ENCODE data around the gene NSDHL. TPM values are rescaled to one million over a fixed set of nuclear protein-coding genes. Genes with fewer than 3 reads are reported as not detected.

The NSDHL gene
- total RNA-seq, 2 donors from 2014 or later: 5.3 to 23.1 TPM

GRCh38 chrX:152901816-152902501 lies 71.1 kb downstream of the NSDHL start:
- H3K4me3 ChIP-seq: peak overlapping the region; percentile 41
- H3K27ac ChIP-seq: peak overlapping the region; percentile 61 to 76
- no peaks in the 10 kb centered on the region for H3K27me3 ChIP-seq (replicated peaks; ENCODE audit: insufficient read depth)

DNA sequence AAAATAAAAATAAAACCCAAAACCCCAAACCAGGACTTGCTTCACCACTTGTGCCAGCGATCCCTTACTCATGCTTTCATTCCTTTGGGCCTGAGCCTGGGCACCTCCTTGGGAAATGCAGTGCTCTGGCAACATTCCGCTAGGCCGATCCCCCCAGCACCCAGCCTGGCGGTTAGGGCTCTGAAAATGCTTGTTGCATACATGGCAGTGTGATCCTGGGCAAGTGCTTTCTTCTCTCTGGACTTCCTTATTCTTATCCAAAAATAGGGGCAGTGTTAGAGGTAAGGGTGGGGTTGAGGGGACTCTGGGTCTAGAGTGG lies 71.6 kb downstream of the NSDHL start:
- no peak for DNase-seq (ENCODE audit: low spot score)
- TF ChIP-seq CTCF (IDR thresholded peaks at IDR 0.05): no peak
- Histone ChIP-seq H3K27ac (peak overlapping the region; percentile 61 to 76), H3K9me3 (no peaks in the 10 kb centered on the region), H3K4me3 (no peak overlapping the region), H3K36me3 (no peaks in the 10 kb centered on the region), H3K27me3 (replicated peaks; ENCODE audit: insufficient read depth) (no peaks in the 10 kb centered on the region), H3K4me1 (ENCODE audit: control insufficient read depth in 1 of 2, low read depth in 2 of 2) (peaks cover 0 to 32% of the 10 kb centered on the region in 2 donors)
- peak; percentile 16 for ATAC-seq (ENCODE audit: insufficient number of reproducible peaks, low FRiP score, low read depth)

More at GRCh38 chrX:152901816-152902501, 71.1 kb downstream of the NSDHL start:
- H3K36me3 ChIP-seq: no peaks in the 10 kb centered on the region
- H3K9me3 ChIP-seq: no peaks in the 10 kb centered on the region
- no peak for TF ChIP-seq CTCF (IDR thresholded peaks at IDR 0.05)
- H3K4me1 ChIP-seq (ENCODE audit: control insufficient read depth in 1 of 2, low read depth in 2 of 2): peaks cover 0 to 32% of the 10 kb centered on the region in 2 donors
- DNase-seq (ENCODE audit: low spot score) (no peak), ATAC-seq (ENCODE audit: insufficient number of reproducible peaks, low FRiP score, low read depth) (peak; percentile 67)

DNA sequence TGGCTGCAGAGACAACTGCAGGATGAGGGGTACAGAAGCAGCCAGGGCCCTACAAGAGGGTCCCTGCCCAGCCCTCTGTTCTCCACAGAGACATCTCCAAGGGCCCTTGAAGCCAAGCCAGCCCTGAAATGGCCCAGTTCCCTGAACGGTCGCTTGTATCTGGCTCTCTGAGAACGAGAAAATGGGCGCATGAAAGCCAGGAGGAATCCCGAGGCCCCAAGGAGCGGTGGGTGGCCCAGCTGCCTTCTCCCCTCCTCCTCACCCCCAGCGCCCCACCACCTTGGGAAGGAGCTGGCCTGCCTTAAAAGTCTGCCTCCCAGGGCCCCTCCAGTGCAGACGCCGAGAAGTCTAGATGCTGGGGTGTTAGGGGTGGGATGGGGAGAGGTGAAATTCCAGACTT lies 72.7 kb downstream of the NSDHL start:
- TF ChIP-seq CTCF (IDR thresholded peaks at IDR 0.05): no peak

DNA sequence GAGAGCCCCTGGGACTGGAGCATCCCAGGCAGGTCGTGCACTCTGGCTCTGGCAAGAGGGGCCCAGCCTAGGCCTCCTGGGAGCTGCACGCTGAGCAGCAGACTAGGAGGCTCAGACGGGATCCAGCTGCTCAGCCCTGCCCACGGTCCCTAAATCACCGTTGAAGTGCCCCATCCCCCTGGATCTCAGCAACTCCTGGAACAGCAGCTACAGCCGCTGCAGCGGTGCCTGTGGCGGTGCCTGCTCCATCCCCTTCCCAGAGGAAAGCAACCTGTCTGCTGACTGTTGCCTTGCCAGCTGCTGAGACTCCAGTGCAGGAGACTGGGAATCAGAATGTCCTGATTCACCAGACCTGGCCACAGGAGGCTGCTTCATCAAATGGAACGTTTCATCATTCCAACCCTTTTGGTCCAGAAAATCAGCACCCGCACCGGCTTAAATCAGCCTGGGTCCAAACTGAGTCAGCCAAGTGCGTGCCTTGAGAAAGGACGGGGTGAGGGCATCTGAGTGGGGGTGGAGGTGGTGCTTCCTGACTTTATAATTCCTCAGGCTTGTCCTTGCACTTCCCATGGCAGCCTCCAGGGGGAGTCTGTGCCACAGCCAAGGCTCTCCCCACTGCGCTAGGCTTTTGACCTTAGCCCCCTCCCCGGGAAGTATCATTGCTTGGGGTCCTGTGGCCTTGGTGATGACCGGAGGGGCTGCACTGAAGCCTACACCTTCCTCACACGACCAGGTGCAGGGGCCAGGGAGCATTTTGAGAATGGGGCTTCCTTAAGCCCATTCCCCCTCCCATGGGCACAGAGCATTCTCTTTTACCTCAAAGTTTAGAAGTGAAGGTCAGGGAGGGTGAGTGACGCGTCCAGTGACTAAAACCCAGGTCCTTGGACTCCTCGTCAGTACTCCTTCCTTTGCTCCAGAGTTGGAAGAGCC lies 73.6 kb downstream of the NSDHL start:
- no peak for DNase-seq (ENCODE audit: low spot score)
- H3K27me3 ChIP-seq (replicated peaks; ENCODE audit: insufficient read depth): no peaks in the 10 kb centered on the region
- peaks cover 0 to 24% of the 10 kb centered on the region in 2 donors for H3K4me1 ChIP-seq (ENCODE audit: control insufficient read depth in 1 of 2, low read depth in 2 of 2)
- ATAC-seq (ENCODE audit: insufficient number of reproducible peaks, low FRiP score, low read depth): no peak
- TF ChIP-seq CTCF (IDR thresholded peaks at IDR 0.05): peak; percentile 64
- H3K27ac ChIP-seq: no peak overlapping the region
- no peaks in the 10 kb centered on the region for H3K36me3 ChIP-seq
- no peak overlapping the region for H3K4me3 ChIP-seq
- H3K9me3 ChIP-seq: no peaks in the 10 kb centered on the region

More for the DNA sequence above, 72.7 kb downstream of the NSDHL start:
- ATAC-seq (ENCODE audit: insufficient number of reproducible peaks, low FRiP score, low read depth) (no peak), DNase-seq (ENCODE audit: low spot score) (no peak)
- H3K4me3 ChIP-seq: no peak overlapping the region
- H3K27me3 ChIP-seq (replicated peaks; ENCODE audit: insufficient read depth): no peaks in the 10 kb centered on the region
- no peak overlapping the region for H3K27ac ChIP-seq
- H3K4me1 ChIP-seq (ENCODE audit: control insufficient read depth in 1 of 2, low read depth in 2 of 2): peaks cover 0 to 32% of the 10 kb centered on the region in 2 donors
- no peaks in the 10 kb centered on the region for H3K36me3 ChIP-seq
- no peaks in the 10 kb centered on the region for H3K9me3 ChIP-seq

DNA sequence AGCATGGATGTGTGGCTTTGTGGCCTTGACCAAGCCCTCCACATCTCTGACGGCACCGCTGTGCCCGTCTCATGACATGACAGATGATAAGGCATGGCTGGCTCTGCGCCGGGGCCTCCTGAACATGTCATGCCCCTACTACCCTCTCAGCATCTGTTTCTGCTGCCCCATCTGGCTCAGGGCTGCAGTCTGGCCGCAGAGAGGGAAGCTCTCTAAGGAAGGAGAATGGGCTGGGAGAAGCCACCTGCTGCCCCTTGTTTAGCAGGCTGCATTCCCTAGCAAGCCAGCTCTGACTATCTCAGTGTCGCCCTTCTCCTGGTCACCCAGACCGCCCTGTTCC lies 74.2 kb downstream of the NSDHL start:
- DNase-seq (ENCODE audit: low spot score) (no peak), ATAC-seq (ENCODE audit: insufficient number of reproducible peaks, low FRiP score, low read depth) (no peak)
- Histone ChIP-seq H3K27me3 (replicated peaks; ENCODE audit: insufficient read depth) (no peaks in the 10 kb centered on the region), H3K27ac (no peak overlapping the region), H3K9me3 (no peaks in the 10 kb centered on the region), H3K36me3 (no peaks in the 10 kb centered on the region), H3K4me3 (no peak overlapping the region), H3K4me1 (ENCODE audit: control insufficient read depth in 1 of 2, low read depth in 2 of 2) (peaks cover 0 to 18% of the 10 kb centered on the region in 2 donors)
- TF ChIP-seq CTCF (IDR thresholded peaks at IDR 0.05): no peak

Data from thoracic aorta (tissue), 2 donors.